Measurements from ENCODE around the gene VAV2.

VAV2 gene, protein sequence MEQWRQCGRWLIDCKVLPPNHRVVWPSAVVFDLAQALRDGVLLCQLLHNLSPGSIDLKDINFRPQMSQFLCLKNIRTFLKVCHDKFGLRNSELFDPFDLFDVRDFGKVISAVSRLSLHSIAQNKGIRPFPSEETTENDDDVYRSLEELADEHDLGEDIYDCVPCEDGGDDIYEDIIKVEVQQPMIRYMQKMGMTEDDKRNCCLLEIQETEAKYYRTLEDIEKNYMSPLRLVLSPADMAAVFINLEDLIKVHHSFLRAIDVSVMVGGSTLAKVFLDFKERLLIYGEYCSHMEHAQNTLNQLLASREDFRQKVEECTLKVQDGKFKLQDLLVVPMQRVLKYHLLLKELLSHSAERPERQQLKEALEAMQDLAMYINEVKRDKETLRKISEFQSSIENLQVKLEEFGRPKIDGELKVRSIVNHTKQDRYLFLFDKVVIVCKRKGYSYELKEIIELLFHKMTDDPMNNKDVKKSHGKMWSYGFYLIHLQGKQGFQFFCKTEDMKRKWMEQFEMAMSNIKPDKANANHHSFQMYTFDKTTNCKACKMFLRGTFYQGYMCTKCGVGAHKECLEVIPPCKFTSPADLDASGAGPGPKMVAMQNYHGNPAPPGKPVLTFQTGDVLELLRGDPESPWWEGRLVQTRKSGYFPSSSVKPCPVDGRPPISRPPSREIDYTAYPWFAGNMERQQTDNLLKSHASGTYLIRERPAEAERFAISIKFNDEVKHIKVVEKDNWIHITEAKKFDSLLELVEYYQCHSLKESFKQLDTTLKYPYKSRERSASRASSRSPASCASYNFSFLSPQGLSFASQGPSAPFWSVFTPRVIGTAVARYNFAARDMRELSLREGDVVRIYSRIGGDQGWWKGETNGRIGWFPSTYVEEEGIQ

DNA sequence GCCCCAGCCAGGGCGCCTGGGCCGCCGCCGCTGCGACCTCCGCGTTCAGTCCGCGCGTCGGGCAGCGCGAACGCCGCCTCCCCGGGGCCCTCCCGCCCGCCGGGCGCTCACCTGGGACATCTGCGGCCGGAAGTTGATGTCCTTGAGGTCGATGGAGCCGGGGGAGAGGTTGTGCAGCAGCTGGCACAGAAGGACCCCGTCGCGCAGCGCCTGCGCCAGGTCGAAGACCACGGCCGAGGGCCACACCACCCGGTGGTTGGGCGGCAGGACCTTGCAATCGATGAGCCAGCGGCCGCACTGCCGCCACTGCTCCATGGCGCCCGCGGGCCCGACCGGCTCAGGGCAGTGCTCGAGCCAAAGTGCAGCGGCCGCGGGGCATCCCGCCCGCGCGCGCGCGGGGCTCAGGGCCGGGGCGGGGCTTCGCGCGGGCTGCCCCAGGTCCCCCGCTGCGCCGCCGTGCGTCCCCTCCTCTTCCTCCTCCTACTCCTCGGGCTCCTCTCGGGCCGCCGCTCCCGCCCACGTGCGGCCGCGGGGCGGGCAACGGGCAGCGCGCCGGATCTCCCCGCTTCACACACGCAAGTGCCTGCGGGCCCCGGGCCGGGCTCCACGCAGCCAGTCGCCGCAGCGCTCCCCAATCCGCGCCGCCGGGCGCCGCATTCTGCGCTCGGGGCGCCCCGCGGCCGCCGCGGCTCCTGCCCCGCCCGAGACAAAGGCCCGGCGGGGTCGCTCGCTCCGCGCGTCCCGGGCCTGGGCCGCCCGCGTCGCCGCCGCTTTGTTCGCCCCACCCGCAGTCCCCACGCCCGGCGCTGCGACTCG lies at the start of gene VAV2:
Gene VAV2 (minus strand): TSS at position 361 of the 816 bp plus-strand sequence. CDS start 46 bp downstream, at position 315.
- H3K4me1 Mint-ChIP-seq = peaks cover 35% of the 10 kb centered on the region
- TF ChIP-seq, protein P1, sequence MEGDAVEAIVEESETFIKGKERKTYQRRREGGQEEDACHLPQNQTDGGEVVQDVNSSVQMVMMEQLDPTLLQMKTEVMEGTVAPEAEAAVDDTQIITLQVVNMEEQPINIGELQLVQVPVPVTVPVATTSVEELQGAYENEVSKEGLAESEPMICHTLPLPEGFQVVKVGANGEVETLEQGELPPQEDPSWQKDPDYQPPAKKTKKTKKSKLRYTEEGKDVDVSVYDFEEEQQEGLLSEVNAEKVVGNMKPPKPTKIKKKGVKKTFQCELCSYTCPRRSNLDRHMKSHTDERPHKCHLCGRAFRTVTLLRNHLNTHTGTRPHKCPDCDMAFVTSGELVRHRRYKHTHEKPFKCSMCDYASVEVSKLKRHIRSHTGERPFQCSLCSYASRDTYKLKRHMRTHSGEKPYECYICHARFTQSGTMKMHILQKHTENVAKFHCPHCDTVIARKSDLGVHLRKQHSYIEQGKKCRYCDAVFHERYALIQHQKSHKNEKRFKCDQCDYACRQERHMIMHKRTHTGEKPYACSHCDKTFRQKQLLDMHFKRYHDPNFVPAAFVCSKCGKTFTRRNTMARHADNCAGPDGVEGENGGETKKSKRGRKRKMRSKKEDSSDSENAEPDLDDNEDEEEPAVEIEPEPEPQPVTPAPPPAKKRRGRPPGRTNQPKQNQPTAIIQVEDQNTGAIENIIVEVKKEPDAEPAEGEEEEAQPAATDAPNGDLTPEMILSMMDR (IDR thresholded peaks at IDR 0.05) = no peak
- H3K4me3 Mint-ChIP-seq = peak within 1 kb of the TSS; percentile 84
- no peaks in the 10 kb centered on the region for H3K36me3 Mint-ChIP-seq (ENCODE audit: low read depth)
- no peaks in the 10 kb centered on the region for H3K9me3 Mint-ChIP-seq
- H3K27me3 Mint-ChIP-seq (ENCODE audit: low read depth, poor library complexity) = peaks cover 9% of the 10 kb centered on the region
- no peak within 1 kb of the TSS for H3K27ac Mint-ChIP-seq
- peak; percentile 67 for DNase-seq

DNA sequence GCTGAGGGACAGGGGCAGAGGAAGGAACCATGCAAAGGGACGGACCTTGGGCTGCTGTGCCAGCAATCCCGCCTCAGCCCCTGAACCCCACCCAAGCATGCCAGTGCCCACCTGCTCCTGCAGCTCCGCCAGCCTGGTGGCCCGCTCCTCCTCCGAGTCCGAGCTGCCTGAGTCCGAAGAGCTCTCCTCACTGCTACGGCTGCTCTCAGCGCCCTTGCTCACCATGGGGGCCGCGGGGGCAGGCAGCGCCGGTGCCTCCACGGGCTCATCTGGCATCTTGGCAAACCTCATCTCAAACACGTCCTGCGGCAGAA lies 49.5 kb upstream of the VAV2 start:
- peaks cover 25% of the 10 kb centered on the region for H3K9me3 Mint-ChIP-seq
- H3K4me3 Mint-ChIP-seq = no peak overlapping the region
- H3K27ac Mint-ChIP-seq = no peak overlapping the region
- no peak for DNase-seq
- H3K27me3 Mint-ChIP-seq (ENCODE audit: low read depth, poor library complexity) = peaks cover 3% of the 10 kb centered on the region
- peaks cover 62% of the 10 kb centered on the region for H3K36me3 Mint-ChIP-seq (ENCODE audit: low read depth)
- H3K4me1 Mint-ChIP-seq = no peaks in the 10 kb centered on the region
- TF ChIP-seq, protein P1 (IDR thresholded peaks at IDR 0.05) = no peak

DNA sequence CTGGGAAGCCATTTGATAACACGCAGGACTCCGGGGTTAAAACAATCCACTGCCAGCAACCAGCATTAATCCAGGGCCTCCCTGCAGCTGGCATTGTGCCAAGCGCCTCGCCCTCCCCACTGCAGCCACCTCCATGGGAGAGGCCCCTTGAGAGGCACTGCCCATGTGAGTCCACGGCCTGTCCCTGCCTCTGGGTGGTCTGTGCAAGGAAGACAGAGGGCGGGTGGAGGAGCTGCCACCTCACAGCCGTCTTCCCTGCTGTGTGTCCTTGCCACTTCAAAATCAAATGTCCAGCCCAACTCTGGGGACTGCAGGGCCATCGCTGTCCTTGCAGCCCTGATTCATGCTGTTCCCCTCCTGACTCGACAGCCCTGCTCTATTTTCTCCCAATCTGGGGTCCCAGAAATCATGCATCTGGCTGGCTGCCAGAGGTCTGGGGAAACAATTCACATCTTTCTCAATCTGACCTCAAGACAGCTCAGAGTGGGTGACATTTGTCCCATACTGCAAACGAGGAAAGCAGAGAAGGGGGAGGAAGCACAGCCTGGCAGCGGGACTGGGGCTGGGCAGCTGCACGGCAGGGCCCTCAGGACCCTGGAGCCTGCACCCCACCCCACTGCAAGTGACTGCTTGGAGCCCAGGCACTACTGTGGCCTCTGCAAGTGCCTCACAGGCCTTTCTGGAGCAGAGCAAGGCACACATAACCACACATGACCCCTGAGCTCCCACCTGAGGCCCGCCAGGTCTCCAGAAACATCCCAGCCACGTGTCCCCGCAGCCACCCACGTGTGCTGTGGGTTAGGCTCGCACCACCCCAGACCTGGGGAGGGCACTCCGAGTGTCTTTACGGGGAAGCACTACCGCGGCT lies 48.9 kb upstream of the VAV2 start:
- peaks cover 68% of the 10 kb centered on the region for H3K36me3 Mint-ChIP-seq (ENCODE audit: low read depth)
- no peak for DNase-seq

DNA sequence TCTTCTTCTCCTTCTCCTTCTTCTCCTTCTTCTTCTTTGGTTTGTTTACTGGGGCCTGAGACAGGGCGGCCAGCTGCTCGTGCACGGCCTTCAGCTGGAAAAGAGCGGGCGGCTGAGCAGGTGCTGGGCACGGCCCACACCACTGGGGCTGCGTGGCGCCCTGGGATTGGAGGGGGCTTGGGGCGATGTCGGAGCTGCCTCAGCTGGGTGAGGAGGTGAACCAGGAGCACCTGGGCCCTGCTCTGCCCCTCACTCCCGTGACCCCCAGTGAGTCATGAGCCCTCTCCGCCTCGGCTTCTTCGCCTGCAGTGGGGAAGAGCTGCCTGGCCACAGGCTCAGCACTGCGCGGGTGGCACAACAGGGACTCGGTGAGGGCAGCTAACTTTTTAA lies 48.0 kb upstream of the VAV2 start:
- H3K27ac Mint-ChIP-seq = no peak overlapping the region
- DNase-seq = no peak
- TF ChIP-seq, protein P1 (IDR thresholded peaks at IDR 0.05) = no peak
- peaks cover 77% of the 10 kb centered on the region for H3K36me3 Mint-ChIP-seq (ENCODE audit: low read depth)
- no peaks in the 10 kb centered on the region for H3K4me1 Mint-ChIP-seq
- H3K27me3 Mint-ChIP-seq (ENCODE audit: low read depth, poor library complexity) = peaks cover 3% of the 10 kb centered on the region
- H3K4me3 Mint-ChIP-seq = no peak overlapping the region
- H3K9me3 Mint-ChIP-seq = peaks cover 25% of the 10 kb centered on the region

More for the DNA sequence above, 48.9 kb upstream of the VAV2 start:
- Mint-ChIP-seq H3K4me3 (no peak overlapping the region), H3K9me3 (peaks cover 25% of the 10 kb centered on the region), H3K27me3 (ENCODE audit: low read depth, poor library complexity) (peaks cover 3% of the 10 kb centered on the region), H3K4me1 (no peaks in the 10 kb centered on the region), H3K27ac (no peak overlapping the region)
- TF ChIP-seq, protein P1 (IDR thresholded peaks at IDR 0.05) = no peak
